Spleen (tissue), 11 donors: Measurements from ENCODE around the gene SIK3. TPM values are rescaled to one million over a fixed set of nuclear protein-coding genes. Genes with fewer than 3 reads are reported as not detected.

Experiments
- DNase-seq: peaks from one replicate; pipeline ENCODE4 v3.0.0-alpha.2; 2020
- H3K27ac ChIP-seq, 8 donors: fragments of 200-600 bp; sonication (generic) in 7 of 8; 1 replicate in 4 of 8; 2 replicates in 4 of 8; pipeline versions ENCODE4 v1.5.0 to v1.8.0; 2016 to 2021; ENCODE audit warnings: inconsistent platforms in 4 of 8, mild to moderate bottlenecking in 4 of 8, moderate library complexity in 1 of 8
- H3K27me3 ChIP-seq, 7 donors: fragments of 200-600 bp; sonication (generic) in 6 of 7; replicated peaks in 1 of 7; 1 replicate in 4 of 7; 2 replicates in 3 of 7; pipeline versions ENCODE4 v1.5.0 to v1.8.0; 2016 to 2021; ENCODE audit warnings: inconsistent platforms in 3 of 7, mild to moderate bottlenecking in 1 of 7
- H3K36me3 ChIP-seq, 6 donors: fragments of 200-600 bp; sonication (generic) in 5 of 6; 1 replicate in 4 of 6; 2 replicates in 2 of 6; pipeline versions ENCODE4 v1.5.0 to v1.8.0; 2016 to 2021; ENCODE audit warnings: inconsistent platforms in 2 of 6
- H3K4me1 ChIP-seq, 6 donors: fragments of 200-600 bp; sonication (generic) in 5 of 6; 1 replicate in 3 of 6; 2 replicates in 3 of 6; pipeline versions ENCODE4 v1.5.0 to v1.8.0; 2016 to 2021; ENCODE audit warnings: inconsistent platforms in 3 of 6
- H3K4me3 ChIP-seq, 8 donors: fragments of 200-600 bp; sonication (generic) in 7 of 8; 1 replicate in 4 of 8; 2 replicates in 4 of 8; pipeline versions ENCODE4 v1.5.0 to v1.8.0; 2016 to 2021; ENCODE audit warnings: inconsistent platforms in 4 of 8, mild to moderate bottlenecking in 4 of 8, moderate library complexity in 2 of 8
- H3K9me3 ChIP-seq, 8 donors: fragments of 200-600 bp; sonication (generic) in 7 of 8; 1 replicate in 4 of 8; 2 replicates in 4 of 8; pipeline versions ENCODE4 v1.5.0 to v1.8.0; 2016 to 2021; ENCODE audit warnings: inconsistent platforms in 4 of 8
- CTCF ChIP-seq, 11 experiments: fragments of 200-600 bp in 7 of 11; fragments of 450-650 bp in 4 of 11; sonication (generic) in 4 of 11; IDR thresholded peaks in 8 of 11; conservative IDR thresholded peaks in 3 of 11; 1 replicate in 7 of 11; 2 replicates in 4 of 11; pipeline versions ENCODE4 v1.4.0 to v1.8.0; 2016 to 2021; ENCODE audit warnings: antibody characterized with exemption in 11 of 11, inconsistent platforms in 4 of 11, mild to moderate bottlenecking in 1 of 11
- POLR2A ChIP-seq, 3 donors: fragments of 450-650 bp; IDR thresholded peaks; one replicate each; pipeline ENCODE4 v1.5.1; 2017; ENCODE audit warnings: antibody characterized with exemption in 3 of 3, mild to moderate bottlenecking in 1 of 3
- POLR2AphosphoS5 ChIP-seq, 3 donors: sonication (generic); formaldehyde crosslinking; IDR thresholded peaks; one replicate each; pipeline ENCODE4 v1.5.1; 2017; ENCODE audit warnings: antibody characterized with exemption in 3 of 3
- WGBS, 5 donors: extraction: QIAGEN DNeasy Blood & Tissue Kit in 3 of 5; methylation state at CpG; one replicate each; pipeline versions ENCODE4 v1.1.5 to v1.1.7; 2013 to 2018; 5-methylcytosine and 5-hydroxymethylcytosine counted together
- intact Hi-C: fragments of 100-400 bp; cut with DNase I; formaldehyde crosslinking; loops from one replicate; pipeline ENCODE4 v1.15.0; 2023; ENCODE audit warnings: low total_unique reads
- polyA plus RNA-seq, 3 donors: library from polyadenylated mRNA; stranded (reverse); fragments of 200-250 nt; gene quantifications; one replicate each; pipeline ENCODE4 v1.2.1, GENCODE V29; 2013
- total RNA-seq, 7 donors: library from RNA; depleted of rRNA in 3 of 7; stranded (reverse); fragments of >200 nt in 3 of 7; fragmentation: NEBNext Ultra II Directional in 4 of 7; extraction: Animal tissue kit (Norgen Biotek cat#: 25700) in 4 of 7; gene quantifications; one replicate each; pipeline versions ENCODE4 v1.1.0 to v1.2.1, GENCODE V29; 2016 to 2021
- donor health status: healthy with polysubstance abuse.
- donor health status: DM: no; HTN: no; CAD: no; lungs with moderate emphysema.
- donor health status: DM: no; HTN: no; CAD: no.
- donor health status: Bipolar disorder and iron deficiency.
- donor health status: healthy.
- donor health status: DM: no; HTN: no; CAD: no.
- donor health status: DM: yes; HTN: yes; CAD: no.

Gene SIK3
- total and polyA plus RNA-seq, 10 donors = 7.8 to 112 (median 67.6) TPM

GRCh38 chr11:117080370-117080769 lies 17.9 kb downstream of the SIK3 start:
- WGBS, 5 donors = 94 to 97% (median 96%) methylated on average over 5 of the region's 5 CpGs

GRCh38 chr11:117076941-117077691 lies 21.1 kb downstream of the SIK3 start:
- Histone ChIP-seq H3K4me1 (peaks cover 30 to 100% (median 76%) of the 10 kb centered on the region in 6 donors), H3K36me3 (no peaks in the 10 kb centered on the region), H3K27ac (no peak overlapping the region), H3K27me3 (no peaks in the 10 kb centered on the region), H3K9me3 (no peaks in the 10 kb centered on the region), H3K4me3 (no peak overlapping the region)
- intact Hi-C loops = no loop called here
- 74 to 85% (median 78%) methylated on average over 3 of the region's 3 CpGs for WGBS, 5 donors
- DNase-seq = no peak
- no peak for TF ChIP-seq POLR2A (IDR thresholded peaks at IDR 0.05)
- no peak for TF ChIP-seq CTCF (IDR thresholded peaks at IDR 0.05 in 8 of 11, conservative IDR thresholded peaks at IDR 0.05 in 3 of 11)
- TF ChIP-seq POLR2AphosphoS5 (IDR thresholded peaks at IDR 0.05) = no peak

More at GRCh38 chr11:117080370-117080769, 17.9 kb downstream of the SIK3 start:
- Histone ChIP-seq H3K36me3 (peaks cover 0 to 1% (median 0%) of the 10 kb centered on the region in 6 donors), H3K4me3 (no peak overlapping the region), H3K27ac (no peak overlapping the region), H3K4me1 (peaks cover 29 to 100% (median 68%) of the 10 kb centered on the region in 6 donors), H3K27me3 (no peaks in the 10 kb centered on the region), H3K9me3 (no peaks in the 10 kb centered on the region)
- TF ChIP-seq POLR2A (IDR thresholded peaks at IDR 0.05) (no peak), POLR2AphosphoS5 (IDR thresholded peaks at IDR 0.05) (no peak), CTCF (IDR thresholded peaks at IDR 0.05 in 8 of 11, conservative IDR thresholded peaks at IDR 0.05 in 3 of 11) (no peak)
- intact Hi-C loops = no loop called here
- no peak for DNase-seq

- H3K4me3 ChIP-seq = no peak overlapping the region
- 64 to 92% (median 83%) methylated on average over 1 of the region's 1 CpG for WGBS, 5 donors
- no peak for DNase-seq
- H3K27ac ChIP-seq = no peak overlapping the region
- no peaks in the 10 kb centered on the region for H3K27me3 ChIP-seq
- H3K9me3 ChIP-seq = no peaks in the 10 kb centered on the region
- TF ChIP-seq CTCF (IDR thresholded peaks at IDR 0.05 in 8 of 11, conservative IDR thresholded peaks at IDR 0.05 in 3 of 11) = no peak
- no peak for TF ChIP-seq POLR2AphosphoS5 (IDR thresholded peaks at IDR 0.05)
- TF ChIP-seq POLR2A (IDR thresholded peaks at IDR 0.05) = no peak
- peaks cover 31 to 100% (median 73%) of the 10 kb centered on the region in 6 donors for H3K4me1 ChIP-seq
- intact Hi-C loops = no loop called here
- H3K36me3 ChIP-seq = no peaks in the 10 kb centered on the region
Measured at GRCh38 chr11:117075186-117075585, 23.0 kb downstream of the SIK3 start.

- TF ChIP-seq CTCF (IDR thresholded peaks at IDR 0.05 in 8 of 11, conservative IDR thresholded peaks at IDR 0.05 in 3 of 11) (no peak), POLR2A (IDR thresholded peaks at IDR 0.05) (no peak), POLR2AphosphoS5 (IDR thresholded peaks at IDR 0.05) (no peak)
- Histone ChIP-seq H3K36me3 (no peaks in the 10 kb centered on the region), H3K4me3 (no peak overlapping the region), H3K9me3 (no peaks in the 10 kb centered on the region), H3K4me1 (peaks cover 42 to 100% (median 81%) of the 10 kb centered on the region in 6 donors), H3K27ac (peak overlapping the region in 1 of 8 donors; percentile 44), H3K27me3 (no peaks in the 10 kb centered on the region)
- intact Hi-C loops = no loop called here
- DNase-seq = no peak
Measured at GRCh38 chr11:117074119-117074518, 24.1 kb downstream of the SIK3 start.
